Breast epithelium (tissue), 4 donors: ENCODE results near the gene ZNF423. TPM values are rescaled to one million over a fixed set of nuclear protein-coding genes. Genes with fewer than 3 reads are reported as not detected.

Experiments used
- DNase-seq, 2 donors: peaks; one replicate each; pipeline ENCODE4 v3.0.0-alpha.2; 2019; ENCODE audit warnings: low spot score in 2 of 2
- H3K27ac ChIP-seq, 2 donors: fragments of 200-600 bp; sonication (generic) in 1 of 2; one replicate each; pipeline ENCODE4 v1.5.1; 2016 to 2019; ENCODE audit warnings: mild to moderate bottlenecking in 1 of 2
- H3K27me3 ChIP-seq, 2 donors: fragments of 200-600 bp; sonication (generic) in 1 of 2; one replicate each; pipeline versions ENCODE4 v1.5.1 to v1.6.0; 2017 to 2019; ENCODE audit warnings: control low read depth in 1 of 2, mild to moderate bottlenecking in 1 of 2
- H3K36me3 ChIP-seq: fragments of 200-600 bp; one replicate; pipeline ENCODE4 v1.5.1; 2019
- H3K4me1 ChIP-seq, 2 donors: fragments of 200-600 bp; sonication (generic); one replicate each; pipeline ENCODE4 v1.5.1; 2016 to 2019; ENCODE audit warnings: control low read depth in 1 of 2
- H3K4me3 ChIP-seq, 3 donors: fragments of 200-600 bp; sonication (generic); 1 replicate in 2 of 3; 2 replicates in 1 of 3; pipeline ENCODE4 v1.5.1; 2016 to 2019; ENCODE audit warnings: mild to moderate bottlenecking in 3 of 3, moderate library complexity in 2 of 3
- H3K9me3 ChIP-seq, 2 donors: fragments of 200-600 bp; sonication (generic) in 1 of 2; one replicate each; pipeline ENCODE4 v1.5.1; 2016 to 2019; ENCODE audit warnings: control low read depth in 1 of 2
- POLR2A ChIP-seq: fragments of 450-650 bp; IDR thresholded peaks from one replicate; pipeline ENCODE4 v1.6.1; 2016; ENCODE audit warnings: antibody characterized with exemption, mild to moderate bottlenecking, moderate library complexity
- POLR2AphosphoS5 ChIP-seq, 3 donors: sonication (generic); formaldehyde crosslinking; IDR thresholded peaks; one replicate each; pipeline ENCODE4 v1.6.1; 2017; ENCODE audit warnings: antibody characterized with exemption in 3 of 3
- intact Hi-C: fragments of 100-400 bp; cut with DNase I; formaldehyde crosslinking; loops from one replicate; pipeline ENCODE4 v1.15.1; 2023; ENCODE audit warnings: low total_unique reads
- total RNA-seq, 3 donors: library from RNA; depleted of rRNA; stranded (reverse); fragments of >200 nt; gene quantifications; one replicate each; pipeline ENCODE4 v1.1.0, GENCODE V29; 2016
- TF ChIP-seq, protein P1 (sequence below), 3 donors: fragments of 450-650 bp; IDR thresholded peaks; one replicate each; pipeline ENCODE4 v1.5.1; 2016 to 2017; ENCODE audit warnings: antibody characterized with exemption in 3 of 3, mild to moderate bottlenecking in 3 of 3, moderate library complexity in 3 of 3

Gene ZNF423
- total RNA-seq, 3 donors from 2014 or later: 4.7 to 8.0 (median 5.9) TPM

DNA sequence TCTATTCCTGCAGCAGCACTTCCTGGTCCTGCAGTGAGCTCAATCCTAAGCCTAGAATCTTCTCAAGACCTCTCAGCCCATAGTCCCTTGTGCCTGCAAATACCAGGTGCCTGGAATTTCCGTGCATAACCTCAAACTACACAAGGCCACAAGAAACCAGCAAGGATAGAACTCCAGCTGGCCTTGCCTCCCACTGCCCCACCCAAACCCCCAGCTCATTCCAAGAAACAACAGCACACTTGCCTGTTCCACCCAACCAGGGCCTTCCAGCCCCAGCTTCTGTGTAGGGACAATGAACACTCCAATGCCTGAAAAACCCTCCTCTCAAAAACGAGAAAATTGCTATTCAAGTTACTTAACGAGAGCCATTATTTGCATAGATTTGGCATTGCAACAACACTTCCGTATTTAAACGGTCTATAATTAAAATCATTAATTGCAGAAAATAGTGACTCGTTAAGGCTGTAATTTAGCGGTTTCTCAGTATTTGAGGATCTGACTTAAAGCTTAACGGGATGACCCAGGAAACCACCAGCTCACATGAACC is 335.3 kb downstream of the ZNF423 start:
- no peaks in the 10 kb centered on the region for H3K27me3 ChIP-seq
- H3K36me3 ChIP-seq: no peaks in the 10 kb centered on the region
- intact Hi-C loops: no loop called here
- H3K27ac ChIP-seq: no peak overlapping the region
- DNase-seq: no peak
- no peaks in the 10 kb centered on the region for H3K4me1 ChIP-seq
- H3K4me3 ChIP-seq: no peak overlapping the region
- TF ChIP-seq, protein P1, sequence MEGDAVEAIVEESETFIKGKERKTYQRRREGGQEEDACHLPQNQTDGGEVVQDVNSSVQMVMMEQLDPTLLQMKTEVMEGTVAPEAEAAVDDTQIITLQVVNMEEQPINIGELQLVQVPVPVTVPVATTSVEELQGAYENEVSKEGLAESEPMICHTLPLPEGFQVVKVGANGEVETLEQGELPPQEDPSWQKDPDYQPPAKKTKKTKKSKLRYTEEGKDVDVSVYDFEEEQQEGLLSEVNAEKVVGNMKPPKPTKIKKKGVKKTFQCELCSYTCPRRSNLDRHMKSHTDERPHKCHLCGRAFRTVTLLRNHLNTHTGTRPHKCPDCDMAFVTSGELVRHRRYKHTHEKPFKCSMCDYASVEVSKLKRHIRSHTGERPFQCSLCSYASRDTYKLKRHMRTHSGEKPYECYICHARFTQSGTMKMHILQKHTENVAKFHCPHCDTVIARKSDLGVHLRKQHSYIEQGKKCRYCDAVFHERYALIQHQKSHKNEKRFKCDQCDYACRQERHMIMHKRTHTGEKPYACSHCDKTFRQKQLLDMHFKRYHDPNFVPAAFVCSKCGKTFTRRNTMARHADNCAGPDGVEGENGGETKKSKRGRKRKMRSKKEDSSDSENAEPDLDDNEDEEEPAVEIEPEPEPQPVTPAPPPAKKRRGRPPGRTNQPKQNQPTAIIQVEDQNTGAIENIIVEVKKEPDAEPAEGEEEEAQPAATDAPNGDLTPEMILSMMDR (IDR thresholded peaks at IDR 0.05): no peak
- TF ChIP-seq POLR2AphosphoS5 (IDR thresholded peaks at IDR 0.05): no peak
- TF ChIP-seq POLR2A: no peak
- H3K9me3 ChIP-seq: no peaks in the 10 kb centered on the region

DNA sequence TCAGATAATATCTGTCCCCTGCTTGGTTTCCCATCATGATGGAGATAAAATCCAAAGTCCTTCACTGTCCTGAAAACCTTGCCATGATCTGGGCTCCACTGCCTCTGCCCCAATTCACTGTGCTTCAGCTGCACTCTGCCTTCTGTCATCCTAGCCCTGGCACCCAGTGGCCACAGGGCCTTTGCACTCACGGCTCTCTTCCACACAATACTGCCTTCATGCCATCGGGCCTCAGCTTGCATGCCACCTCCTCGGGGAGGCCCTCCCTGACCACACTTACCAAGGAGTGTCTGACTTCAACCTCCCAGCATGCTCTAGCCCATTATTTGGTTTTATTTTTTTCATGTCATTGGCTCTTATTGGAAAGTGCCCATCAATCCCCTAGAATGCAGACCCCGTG is 336.2 kb downstream of the ZNF423 start:
- intact Hi-C loops: no loop called here
- Histone ChIP-seq H3K27ac (no peak overlapping the region), H3K36me3 (no peaks in the 10 kb centered on the region), H3K4me3 (no peak overlapping the region), H3K27me3 (no peaks in the 10 kb centered on the region), H3K4me1 (no peaks in the 10 kb centered on the region), H3K9me3 (no peaks in the 10 kb centered on the region)
- TF ChIP-seq POLR2A (no peak), POLR2AphosphoS5 (IDR thresholded peaks at IDR 0.05) (no peak)
- TF ChIP-seq, protein P1 (IDR thresholded peaks at IDR 0.05): no peak
- DNase-seq: no peak

DNA sequence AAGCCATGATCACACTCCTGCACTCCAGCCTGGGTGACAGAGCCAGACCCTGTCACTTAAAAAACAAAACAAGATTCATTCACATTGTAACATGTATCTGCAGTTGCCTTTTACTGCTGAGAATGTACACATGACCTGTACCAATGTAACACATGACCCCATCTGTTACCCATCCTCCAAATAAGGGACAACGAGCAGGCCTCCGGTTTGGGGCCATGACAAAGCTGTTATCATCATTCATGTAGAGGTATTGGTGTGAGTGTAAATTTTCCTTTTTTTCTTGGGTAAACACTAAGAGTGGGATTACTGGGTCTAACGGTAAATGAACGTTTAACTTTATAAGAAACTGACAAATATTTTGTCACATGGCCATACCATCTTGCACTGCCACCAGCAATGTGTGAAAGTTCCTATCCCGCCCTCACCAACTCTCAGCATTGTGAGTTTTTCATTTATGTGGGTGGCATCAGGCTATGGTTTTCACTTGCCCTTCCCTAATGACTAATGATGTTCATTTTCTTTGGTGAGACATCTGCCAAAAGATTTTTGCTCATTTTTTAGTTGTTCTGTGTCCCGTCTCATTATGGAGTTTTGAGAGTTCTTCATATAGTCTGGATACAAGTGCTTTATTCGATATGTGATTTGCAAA is 336.8 kb downstream of the ZNF423 start:
- Histone ChIP-seq H3K9me3 (no peaks in the 10 kb centered on the region), H3K4me1 (no peaks in the 10 kb centered on the region), H3K27me3 (no peaks in the 10 kb centered on the region), H3K36me3 (no peaks in the 10 kb centered on the region), H3K4me3 (no peak overlapping the region), H3K27ac (no peak overlapping the region)
- no peak for DNase-seq
- TF ChIP-seq POLR2A (no peak), POLR2AphosphoS5 (IDR thresholded peaks at IDR 0.05) (no peak)
- TF ChIP-seq, protein P1 (IDR thresholded peaks at IDR 0.05): no peak
- intact Hi-C loops: no loop called here

DNA sequence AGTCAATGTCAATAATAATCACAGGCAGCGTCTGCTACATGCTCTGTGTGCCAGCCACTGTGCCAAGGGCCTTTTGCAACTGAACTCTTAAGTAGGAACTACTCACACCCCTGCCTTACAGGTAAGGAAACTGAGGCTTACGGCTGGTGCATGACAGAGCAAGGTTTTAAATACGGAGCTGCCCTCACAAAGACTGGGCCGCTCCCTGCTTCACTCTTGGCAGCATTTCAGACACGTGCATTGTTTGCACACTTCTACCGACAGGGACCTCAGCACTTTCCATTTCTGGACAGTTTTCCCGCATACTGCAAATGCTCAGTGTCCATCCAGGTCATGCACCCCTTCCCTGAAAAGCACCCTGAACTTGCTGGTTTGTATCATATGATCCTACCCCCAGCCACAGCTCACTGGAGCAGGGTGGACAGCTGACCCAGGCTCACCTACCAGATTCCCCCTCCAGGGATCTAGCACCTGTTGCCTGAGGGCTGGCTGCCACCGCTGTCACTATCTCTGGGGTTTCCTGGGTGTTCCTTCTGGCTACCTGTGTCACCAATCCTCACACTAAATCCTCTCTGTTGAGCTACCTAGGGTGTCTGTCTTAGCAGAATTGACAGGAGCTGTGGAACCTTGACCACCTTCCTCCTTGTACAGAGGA is 339.4 kb downstream of the ZNF423 start:
- Histone ChIP-seq H3K27ac (no peak overlapping the region), H3K9me3 (no peaks in the 10 kb centered on the region), H3K4me3 (no peak overlapping the region), H3K27me3 (no peaks in the 10 kb centered on the region), H3K36me3 (no peaks in the 10 kb centered on the region), H3K4me1 (no peaks in the 10 kb centered on the region)
- no peak for DNase-seq
- intact Hi-C loops: no loop called here
- TF ChIP-seq POLR2A (no peak), POLR2AphosphoS5 (IDR thresholded peaks at IDR 0.05) (no peak)
- TF ChIP-seq, protein P1 (IDR thresholded peaks at IDR 0.05): no peak

DNA sequence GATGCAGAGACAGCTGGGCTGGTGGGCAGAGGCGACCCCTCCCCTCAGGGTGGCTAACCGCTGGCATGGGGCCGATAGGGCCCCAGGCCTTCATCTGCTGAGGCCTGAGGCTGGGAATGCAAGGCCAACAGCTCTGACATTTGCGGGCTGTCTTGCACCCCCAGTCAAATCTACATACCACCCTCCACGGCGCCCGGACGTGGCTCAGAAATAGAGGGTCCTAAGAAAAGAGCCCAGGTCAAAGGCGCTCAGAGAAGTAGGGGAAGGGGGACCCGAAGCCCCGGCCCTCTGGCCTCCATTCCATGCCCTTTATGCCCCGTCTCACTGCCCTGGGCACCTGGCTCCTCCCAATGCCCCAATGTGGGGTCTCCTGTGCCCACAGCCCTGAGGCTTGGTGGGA is 340.1 kb downstream of the ZNF423 start:
- intact Hi-C loops: no loop called here
- H3K27me3 ChIP-seq: no peaks in the 10 kb centered on the region
- H3K9me3 ChIP-seq: no peaks in the 10 kb centered on the region
- H3K27ac ChIP-seq: no peak overlapping the region
- H3K4me3 ChIP-seq: no peak overlapping the region
- H3K36me3 ChIP-seq: no peaks in the 10 kb centered on the region
- no peak for DNase-seq
- TF ChIP-seq POLR2AphosphoS5 (IDR thresholded peaks at IDR 0.05) (no peak), POLR2A (no peak)
- TF ChIP-seq, protein P1 (IDR thresholded peaks at IDR 0.05): no peak
- H3K4me1 ChIP-seq: no peaks in the 10 kb centered on the region
